Tongue (tissue), 2 donors: Measurements from ENCODE around the gene SFRP4. TPM values are rescaled to one million over a fixed set of nuclear protein-coding genes. Genes with fewer than 3 reads are reported as not detected.
"Not testable (repeated sequence)": the region's sequence is repeated elsewhere in the genome, so short reads cannot be mapped to it uniquely, and the experiment has no call there.

Source experiments
- DNase-seq: peaks from one replicate; pipeline ENCODE4 v3.0.0-alpha.2; 2015
- total RNA-seq: library from RNA; depleted of rRNA; stranded (reverse); fragments of >200 nt; gene quantifications from one replicate; pipeline ENCODE4 v1.2.3, GENCODE V29; 2014

Gene SFRP4
- total RNA-seq, result 49.5 TPM

DNA sequence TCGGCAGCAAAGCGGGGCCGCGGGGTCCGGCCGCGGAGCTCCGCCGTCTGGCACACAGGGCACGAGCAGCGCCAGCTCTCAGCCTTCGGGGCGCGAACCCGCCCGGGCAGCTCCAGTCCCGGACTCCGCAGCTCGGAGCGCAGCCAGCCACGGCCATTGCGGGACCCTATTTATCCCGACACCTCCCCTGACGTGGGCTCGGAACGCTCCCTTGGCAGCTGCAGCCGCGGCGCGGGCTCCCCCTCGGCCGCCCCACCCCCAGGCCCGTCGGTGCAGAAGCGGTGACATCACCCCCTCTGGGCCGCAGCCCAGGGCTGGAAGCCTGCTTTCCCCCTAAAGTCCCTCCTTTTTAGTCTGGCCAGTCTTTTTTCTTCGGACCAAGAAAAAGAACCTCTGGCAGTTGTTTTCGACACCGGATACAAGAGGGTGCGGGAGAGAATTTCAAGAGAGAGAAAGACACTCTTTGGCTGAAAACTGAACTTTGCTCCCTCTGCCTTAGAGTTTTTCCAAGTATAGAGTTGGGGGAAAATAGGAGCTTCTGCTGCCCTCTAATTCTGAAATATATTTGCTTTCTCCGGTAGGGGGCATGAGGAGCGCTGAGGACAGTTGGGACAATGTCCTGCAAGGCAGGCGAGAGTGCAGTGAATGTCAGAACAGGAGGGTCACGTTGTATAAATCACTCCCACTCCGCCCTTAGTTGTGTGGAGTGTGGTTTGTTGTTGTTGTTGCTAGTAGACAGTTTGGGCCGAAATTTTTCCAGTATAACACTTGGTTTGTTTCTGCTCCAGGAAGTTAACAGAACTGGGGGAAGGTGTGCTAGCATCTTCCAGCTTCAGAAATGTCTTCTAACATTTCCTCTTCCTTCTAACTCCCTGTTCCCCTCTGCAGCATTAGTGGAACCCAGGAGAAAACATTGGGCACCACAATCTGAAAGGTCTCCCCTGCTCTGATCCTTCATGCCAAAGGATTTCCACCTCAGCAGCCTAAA is at the start of gene SFRP4:
SFRP4 (minus strand) TSS at position 145 of the 988 bp plus-strand sequence. CDS start 280 bp downstream, outside the sequence.
- peak; percentile 92 for DNase-seq

DNA sequence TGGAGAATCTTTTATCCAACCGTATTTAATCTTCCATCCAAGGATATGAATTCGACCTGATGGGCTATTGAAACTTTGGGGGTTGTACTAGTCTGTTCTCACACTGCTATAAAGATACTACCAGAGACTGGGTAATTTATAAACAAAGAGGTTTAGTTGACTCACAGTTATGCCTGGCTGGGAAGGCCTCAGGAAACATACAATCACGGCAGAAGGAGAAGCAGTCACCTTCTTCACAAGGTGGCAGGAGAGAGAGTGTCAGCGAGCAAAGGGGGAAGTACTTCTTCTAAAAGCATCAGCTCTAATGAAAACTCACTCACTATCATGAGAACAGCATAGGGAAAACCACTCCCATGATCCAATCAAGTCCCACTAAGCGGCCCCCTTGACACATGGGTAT is 47.6 kb upstream of the SFRP4 start:
- DNase-seq, result no peak

DNA sequence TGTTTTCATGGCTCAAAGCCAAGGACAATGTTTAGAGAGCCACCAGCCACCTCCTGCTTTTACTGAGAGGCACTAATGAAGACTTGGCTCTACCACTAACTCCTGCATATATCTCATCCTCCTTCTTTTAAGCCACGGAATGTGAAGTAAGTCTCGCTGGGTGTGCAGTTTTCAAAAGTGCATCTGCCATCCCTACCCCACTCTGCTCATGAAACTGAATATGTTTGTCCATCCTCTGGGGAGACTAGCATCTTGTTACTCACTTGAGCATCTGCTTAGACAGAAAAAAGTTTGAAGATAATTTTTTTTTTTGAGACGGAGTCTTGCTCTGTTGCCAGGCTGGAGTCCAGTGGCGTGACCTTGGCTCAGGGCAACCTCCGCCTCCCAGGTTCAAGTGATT is 44.6 kb upstream of the SFRP4 start:
- DNase-seq, result peak; percentile 36

DNA sequence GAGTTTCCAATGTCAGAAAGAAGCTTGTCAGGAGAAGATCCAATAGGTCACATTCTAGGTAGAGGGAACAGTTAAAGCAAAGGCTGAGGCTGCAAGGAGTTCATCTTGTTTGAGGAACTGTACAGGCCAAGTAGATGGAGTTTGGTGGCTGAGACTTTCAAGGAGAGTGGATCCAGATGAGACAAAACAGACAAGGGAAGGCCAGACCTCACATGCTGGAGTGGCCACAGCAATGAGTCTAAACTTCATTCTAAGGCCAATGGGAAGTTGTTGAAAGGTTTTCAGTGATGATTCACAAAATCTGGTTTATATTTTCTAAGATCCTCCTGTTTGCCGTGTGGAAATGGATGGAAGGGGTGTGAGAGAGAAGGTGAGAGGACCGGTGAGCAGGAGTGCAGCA is 43.9 kb upstream of the SFRP4 start:
- no peak for DNase-seq

DNA sequence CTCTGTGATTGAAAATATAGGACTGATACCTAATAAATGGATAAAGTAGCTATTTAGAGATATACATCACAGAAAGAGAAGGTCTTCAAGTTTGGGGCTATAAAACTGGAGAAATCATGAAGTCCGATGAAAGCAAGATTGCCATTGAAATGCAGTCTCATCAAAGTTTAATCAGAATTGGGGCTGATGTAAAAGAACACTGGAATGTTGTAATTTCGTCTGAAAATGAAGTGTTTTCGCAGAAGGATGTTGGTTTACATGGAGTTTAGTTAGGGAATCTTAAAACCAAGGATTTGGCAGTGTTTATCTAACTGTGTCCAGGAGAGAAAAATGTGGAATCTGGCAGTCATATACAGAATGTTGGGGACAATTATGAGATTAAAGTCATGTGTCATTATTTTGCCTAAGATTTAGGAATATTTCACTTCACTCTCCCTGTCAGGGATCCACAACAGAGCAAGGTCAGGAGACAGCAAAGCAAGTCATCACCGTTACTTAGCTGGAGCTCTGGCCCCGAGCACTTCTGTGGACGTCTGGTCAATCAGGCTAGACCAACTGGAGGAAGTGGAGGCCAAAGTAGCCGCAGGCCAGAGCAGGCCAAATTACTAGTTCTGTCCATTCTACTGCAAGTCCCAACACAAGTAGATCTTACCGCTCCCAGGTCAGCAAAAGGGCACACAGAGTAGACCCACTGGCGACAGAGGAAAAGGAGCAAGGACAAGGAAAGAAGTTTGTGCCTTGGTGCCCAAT is 40.8 kb upstream of the SFRP4 start:
- no peak for DNase-seq

DNA sequence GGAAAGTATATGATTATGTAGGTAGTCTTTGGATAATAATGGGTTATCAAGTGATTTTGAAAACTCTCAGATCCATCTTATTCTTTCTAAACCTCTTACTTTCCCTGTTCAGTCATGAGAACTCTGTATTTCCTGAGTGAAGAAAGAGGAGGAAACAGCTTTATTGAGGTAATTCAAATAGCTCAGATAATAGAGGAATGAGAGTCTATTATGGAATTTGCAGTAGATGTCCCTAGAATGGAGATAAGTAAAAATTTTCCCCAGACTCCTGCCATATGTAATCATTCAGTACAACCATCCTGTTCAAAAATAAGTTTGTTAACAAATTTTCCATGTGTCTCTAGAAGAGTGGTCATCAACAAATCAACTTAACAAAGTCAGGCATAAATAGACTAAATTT is 40.2 kb upstream of the SFRP4 start:
- DNase-seq, result no peak

DNA sequence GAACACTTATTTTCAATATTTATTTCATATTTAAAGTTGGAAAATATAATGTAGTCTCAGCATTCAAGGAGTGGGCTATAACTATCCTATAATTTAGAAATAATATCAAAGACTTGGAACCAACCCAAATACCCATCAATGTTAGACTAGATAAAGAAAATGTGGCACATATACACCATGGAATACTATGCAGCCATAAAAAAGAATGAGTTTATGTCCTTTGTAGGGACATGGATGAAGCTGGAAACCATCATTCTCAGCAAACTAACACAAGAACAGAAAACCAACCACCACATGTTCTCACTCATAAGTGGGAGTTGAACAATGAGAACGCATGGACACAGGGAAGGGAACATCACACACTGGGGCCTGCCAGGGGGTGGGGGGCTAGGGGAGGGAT is 37.6 kb upstream of the SFRP4 start:
- DNase-seq, result not testable (repeated sequence)

DNA sequence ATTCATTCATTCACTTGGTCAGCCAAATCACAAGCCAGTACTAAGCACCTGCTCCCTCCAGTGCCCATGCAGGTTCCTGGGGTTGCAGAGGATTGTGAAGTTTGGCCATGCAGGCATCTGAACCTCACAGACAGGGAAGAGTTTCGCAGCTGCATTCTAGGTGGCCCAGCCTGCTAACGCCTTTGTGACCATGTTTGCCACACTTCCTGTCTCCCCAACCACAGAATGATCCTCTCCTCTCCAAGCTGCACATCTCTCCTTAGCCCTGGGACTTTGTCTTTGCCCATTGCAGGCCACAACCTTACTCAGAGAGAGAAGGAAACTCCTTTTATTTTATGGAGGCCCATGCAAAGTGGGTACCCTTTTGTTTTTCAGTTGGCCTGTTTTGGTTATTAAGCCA is 35.6 kb upstream of the SFRP4 start:
- no peak for DNase-seq

DNA sequence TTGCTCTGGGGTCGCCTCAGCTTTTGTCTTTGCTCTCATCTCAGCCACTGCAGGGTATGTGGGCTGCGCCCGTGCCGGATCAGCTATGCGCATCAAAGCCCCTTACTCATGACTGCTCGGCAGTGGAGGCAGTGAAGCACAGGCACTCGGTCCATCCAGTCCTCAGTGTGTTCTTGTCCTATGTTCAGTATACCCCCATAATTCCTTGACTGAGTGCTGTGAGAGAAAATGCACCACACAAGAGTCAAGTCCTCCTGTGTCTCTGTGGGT is 31.3 kb upstream of the SFRP4 start:
- no peak for DNase-seq

DNA sequence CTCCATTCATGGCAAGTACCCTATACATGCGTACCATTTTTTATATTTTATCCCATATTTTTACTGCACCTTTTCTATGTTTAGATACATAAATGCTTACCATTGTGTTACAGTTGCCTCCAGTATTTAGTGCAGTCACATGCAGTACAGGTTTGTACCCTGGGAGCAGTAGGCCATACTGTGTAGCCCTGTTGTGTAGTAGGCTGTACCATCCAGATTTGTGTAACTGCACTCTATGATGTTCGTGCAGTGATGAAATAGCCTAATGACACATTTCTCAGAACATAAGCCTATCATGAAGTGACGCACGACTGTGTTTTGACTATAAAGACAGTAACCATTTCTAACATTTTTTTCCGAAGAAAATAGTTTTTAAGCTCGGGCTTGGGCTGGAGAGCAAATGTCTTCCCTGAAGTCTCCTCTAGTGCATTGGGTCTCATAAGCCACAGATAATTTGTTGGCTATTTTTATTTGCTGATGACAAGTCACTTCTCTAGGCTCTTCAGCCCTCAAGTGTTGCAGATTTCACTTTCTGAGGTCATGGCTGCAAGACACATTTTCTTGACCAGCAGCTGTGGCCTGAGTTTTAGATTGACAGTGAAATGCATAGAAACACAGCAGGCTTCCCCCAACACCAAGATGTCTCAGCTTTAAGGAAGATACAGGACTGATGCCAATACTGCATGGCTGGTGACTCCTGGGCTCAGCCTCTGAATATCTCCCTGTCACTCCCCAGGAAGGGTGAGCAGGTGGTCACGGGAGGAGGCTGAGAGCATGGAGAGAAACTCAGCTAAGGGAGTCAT is 30.7 kb upstream of the SFRP4 start:
- peak; percentile 65 for DNase-seq

DNA sequence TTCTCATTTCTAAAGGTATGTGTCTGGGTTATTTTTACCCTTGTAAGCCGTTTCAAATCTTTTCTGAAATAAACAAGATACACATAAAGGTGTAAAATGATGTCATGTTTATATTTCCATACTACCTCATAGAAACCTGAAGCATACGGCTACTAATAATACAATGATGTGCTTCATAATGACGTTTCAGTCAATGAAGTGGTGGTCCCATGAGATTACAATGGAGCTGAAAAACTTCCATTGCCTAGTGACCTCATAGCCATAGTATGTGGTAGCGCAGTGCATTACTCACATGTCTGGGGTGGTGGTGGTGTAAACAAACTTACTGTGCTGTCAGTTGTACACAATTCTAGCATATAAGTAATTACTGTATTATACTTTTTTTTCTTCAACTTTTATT is 28.7 kb upstream of the SFRP4 start:
- no peak for DNase-seq

DNA sequence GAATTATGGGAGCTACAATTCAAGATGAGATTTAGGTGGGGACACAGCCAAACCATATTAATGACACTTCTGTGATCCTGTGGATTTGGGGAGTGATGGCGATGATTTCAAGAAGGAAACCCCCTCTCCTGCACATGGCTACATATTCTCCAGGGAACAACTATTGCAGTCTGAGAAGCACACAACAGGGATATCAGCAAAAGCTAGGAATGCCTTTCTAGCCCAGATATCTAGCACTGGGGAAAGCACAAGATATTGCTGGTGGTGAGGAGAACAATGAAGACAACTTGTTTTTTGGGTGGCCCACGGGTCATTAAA is 28.1 kb upstream of the SFRP4 start:
- DNase-seq, result no peak

DNA sequence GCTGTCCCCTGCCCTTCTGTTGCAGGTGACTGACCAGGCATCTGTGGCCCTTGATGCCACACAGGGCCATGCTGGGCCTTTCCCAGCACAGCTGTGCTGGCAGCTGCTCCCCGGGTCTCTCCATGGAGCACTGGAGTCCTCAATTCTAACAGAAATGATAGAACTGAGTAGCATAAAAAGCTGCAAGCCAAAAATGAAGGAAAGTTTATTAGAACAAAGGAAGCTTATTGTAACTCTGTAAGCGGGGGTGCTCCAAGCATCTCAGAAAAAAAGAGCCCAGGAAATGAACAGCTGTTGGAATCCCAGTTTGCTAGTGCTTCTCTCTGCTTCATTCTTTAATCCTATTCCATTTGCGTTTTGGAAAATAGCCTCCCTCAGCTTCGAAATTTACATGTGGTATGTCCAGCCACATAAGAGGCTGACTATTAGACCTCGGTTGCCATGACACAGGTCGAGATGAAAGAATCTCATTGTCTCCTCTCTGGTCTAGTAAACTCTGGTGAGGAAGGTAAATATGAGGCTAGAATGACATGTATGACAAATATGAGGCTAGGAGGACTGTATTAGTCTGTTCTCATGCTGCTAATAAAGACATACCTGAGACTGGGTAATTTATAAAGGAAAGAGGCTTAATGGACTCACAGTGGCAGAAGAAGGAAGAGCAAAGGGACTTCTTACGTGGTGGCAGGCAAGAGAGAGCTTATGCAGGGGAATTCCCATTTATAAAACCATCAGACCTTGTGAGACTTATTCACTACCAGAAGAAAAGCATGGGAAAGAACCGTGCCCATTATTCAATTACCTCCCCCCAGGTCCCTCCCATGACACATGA is 27.5 kb upstream of the SFRP4 start:
- DNase-seq, result peak; percentile 88

DNA sequence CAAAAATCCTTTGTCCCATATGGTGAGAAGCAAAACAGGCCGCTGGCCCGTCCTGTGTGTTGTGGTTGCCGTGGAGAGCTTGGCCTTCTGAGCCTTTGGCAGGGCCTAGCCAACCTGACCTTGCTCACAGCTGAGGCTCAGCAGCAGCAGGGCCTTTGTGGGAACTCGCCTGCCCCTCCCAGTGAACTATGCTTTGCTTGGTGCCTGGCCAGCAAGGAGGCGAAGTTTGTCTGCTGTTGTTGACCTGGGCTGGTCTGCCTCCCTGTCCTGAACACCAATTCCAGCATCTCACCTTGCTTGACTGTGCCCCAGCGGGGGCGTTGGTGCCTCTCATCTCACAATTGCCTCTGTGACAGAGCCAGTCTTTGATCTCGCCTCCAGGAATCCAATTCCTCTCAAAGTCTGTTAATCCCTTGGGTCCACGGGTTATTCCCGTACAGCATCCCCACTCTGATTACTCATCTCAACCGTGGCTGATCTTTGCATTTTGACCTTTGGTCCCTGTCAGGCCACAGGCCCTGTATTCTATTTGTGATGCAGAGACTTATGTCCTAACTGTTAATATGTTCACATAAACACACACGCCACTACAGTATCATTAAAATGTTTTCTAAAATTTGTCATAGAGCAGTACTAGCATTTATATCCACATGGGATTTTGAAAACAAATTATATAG is 26.5 kb upstream of the SFRP4 start:
- peak; percentile 88 for DNase-seq

DNA sequence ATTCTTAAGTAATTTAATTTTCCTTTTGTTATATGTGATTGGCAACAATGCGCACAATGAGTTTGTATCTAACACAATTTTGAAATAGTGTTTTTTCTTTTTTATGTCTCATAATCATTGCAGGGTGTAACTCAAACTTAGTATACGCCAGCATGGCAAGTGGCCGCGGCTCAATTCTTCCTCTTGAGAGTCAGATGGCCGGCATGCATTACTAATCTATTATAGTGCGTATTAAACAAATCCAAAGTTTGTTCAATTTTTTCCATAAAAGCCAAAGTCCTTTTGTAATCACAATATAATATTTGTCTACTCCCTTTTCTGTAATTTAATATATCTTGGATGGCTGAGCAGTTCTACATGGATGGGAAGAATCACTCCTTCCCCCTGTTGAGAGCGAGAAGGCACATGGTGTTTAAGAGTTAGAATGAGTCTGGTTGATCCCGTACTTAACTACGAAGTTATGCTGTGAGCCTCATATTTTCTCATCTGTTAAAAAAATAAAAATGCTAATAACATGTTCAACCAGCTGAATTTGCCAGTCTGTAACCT is 16.5 kb upstream of the SFRP4 start:
- peak; percentile 83 for DNase-seq

DNA sequence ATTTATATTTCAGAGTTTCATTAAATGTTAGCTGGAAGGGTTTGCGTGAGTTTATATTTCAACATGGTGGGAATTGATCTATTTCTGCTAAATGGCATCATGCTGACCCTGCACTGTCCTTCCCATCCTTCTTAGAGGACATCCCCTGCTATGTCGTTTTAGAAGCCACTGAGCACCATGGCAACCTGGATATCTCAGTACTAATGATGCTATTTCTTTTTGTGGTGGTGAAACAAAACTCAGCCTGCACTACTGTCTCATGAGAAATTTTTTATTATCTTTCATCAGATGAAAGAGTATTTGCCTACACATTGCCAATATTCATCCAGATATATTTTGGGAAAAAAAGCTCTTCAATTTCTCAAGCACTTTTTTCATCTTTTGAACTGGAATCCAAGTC is 15.9 kb upstream of the SFRP4 start:
- no peak for DNase-seq

DNA sequence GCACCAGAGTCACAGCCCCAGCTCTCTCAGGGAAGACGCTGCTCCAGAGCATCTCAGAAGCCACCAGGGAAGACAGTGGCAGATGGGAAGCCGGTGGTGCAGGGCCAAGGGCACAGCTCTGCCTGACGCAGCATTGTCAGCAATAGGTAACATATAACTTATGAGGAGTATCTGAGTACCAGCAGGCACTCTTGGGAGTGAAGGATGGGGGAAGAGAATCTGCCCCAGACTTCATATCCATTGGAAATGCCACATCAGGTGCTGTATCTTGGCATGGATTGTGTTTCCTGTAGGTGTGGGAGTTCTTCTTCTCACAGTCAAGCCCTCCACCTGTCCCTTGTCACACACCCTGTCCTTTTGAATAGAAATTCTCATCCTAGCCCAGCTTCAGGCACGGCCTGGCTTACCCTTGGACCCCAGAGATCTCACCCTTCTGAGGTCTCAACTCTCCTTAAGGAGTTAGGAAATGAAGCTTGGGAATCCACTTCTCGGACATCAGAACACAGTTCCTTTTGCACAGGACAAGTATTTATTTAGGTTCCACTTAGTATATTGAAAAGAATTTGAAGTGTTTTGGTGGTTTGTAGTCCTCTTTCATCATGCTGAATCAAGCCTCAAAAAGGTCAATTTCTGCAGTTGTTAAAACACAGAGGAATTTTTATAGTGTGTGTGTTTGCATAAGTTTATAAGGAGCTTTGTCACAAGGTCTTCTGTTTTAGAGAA is 13.8 kb upstream of the SFRP4 start:
- DNase-seq, result no peak

DNA sequence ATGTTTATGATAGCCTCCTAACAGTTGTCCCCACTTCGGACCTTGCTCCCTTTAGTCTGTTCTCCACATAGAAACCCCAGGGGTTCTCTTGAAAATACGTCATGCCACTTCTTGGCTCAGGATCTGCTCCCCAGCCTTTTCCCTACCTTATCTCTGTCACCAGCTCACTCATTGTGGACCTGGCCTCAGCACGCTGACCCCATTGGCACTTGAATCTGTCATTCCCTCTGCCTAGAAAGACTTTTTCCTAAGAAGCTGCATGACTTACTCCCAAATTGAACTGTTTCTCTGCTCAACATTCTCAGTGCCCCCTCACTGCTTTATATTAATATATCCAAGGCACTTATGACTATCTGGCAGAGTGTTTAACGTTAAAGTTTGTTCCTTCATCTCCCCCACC is 12.3 kb upstream of the SFRP4 start:
- no peak for DNase-seq

DNA sequence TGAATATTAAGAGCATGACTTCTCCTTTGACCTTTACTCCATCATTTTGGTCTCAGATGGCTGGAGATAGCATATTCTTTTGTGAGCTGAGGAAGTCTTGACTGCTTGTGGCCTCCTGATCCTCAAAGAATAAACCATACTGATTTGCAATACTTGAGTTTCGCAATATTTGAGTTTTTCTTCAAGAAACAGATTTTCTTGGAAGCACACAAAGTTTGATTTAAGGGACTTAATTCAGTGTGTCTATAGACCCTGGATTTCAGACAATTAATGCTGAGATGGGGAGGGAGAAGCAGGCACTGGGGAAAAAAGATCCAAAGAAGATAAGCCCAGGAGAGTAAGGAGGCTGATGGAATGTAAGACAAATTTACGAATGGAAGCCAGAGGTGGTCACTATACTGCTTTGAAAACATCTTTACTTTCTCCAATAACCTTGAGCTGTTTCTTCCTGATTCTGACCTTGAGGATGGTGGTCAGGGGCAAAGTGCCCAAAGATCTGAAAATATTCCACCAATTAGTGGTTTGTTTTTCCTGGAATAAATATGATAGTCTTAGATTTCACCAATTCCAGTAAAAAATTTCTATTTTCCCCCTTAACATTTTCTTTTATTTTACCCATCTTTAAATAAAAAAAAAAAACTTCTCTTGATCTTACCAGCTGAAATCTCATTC is 11.3 kb upstream of the SFRP4 start:
- DNase-seq, result no peak

DNA sequence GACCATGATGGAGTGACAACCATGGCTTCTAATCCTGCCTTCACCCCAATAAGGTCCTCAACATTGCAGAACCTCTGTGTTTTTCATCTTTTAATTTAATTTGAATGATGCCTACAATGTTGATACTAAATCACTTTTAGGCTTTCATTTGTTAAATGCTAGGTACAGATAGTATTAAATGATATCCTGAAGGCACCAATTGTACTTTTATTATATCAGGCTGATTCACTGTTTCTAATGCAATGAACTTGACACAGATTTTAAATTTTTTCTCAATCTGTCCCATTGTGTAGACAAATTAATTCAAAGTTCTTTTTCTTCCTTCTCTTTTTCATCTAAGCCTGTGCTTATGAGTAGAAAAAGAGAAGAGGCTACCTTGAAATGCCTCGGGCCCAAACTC is 9.0 kb upstream of the SFRP4 start:
- no peak for DNase-seq
